ENCODE measurements around the gene CLCN7.

Gene CLCN7

DNA sequence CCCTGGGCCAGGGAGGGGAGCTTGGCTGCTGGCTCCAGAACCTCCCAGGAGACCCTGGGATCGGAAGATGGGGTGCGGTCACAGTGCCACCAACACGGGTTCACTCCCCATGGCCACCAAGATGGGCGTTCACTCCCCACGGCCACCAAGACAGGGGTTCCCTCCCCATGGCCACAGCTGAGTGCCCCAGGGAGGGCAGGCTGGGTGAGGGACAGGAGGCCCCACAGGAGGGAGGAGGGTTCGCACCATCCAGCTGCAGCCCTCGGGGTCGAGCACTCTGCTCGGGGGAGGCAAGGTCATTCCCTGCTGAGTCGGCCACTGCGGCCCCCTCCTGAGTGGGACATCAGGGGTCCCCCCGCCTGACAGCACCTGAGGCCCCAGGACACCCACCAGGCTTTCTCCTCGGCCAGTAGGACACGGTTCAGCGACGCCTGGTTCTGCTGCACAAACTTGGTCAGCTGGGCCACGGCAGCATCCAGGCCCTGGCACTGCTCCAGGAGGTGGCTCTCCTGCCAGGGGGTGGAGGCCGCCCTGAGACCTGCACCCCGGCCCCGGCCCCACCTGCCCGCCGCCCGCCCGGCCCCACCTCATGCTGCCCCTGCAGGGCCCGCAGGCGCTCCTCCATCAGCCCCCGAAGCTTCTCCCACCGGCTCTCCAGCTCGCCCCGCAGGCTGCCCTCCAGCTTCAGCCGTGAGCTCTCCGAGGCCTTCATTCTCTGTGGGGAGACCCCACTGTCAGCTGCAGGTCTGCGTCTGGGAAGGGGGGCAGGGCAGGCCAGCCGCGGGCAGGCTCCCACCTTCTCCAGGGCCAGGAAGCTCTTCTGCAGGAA lies 36.4 kb downstream of the CLCN7 start:
- no peak overlapping the region for H3K4me3 ChIP-seq (ENCODE audit: low read length)
- H3K9ac ChIP-seq (ENCODE audit: low read depth, low read length), result no peak overlapping the region
- no peaks in the 10 kb centered on the region for H3K4me1 ChIP-seq (ENCODE audit: insufficient read depth, low read length)
- H3K9me3 ChIP-seq (ENCODE audit: insufficient read depth, low read depth, low read length), result no peaks in the 10 kb centered on the region
- H3K27me3 ChIP-seq (ENCODE audit: insufficient read depth, low read length), result no peaks in the 10 kb centered on the region
- H3K36me3 ChIP-seq (ENCODE audit: insufficient read depth, low read depth, low read length), result no peaks in the 10 kb centered on the region
- no peak overlapping the region for H3K27ac ChIP-seq (ENCODE audit: low read length)

GRCh38 chr16:1437606-1438005 lies 37.2 kb downstream of the CLCN7 start:
- Histone ChIP-seq H3K27me3 (ENCODE audit: insufficient read depth, low read length) (no peaks in the 10 kb centered on the region), H3K36me3 (ENCODE audit: insufficient read depth, low read depth, low read length) (no peaks in the 10 kb centered on the region), H3K4me3 (ENCODE audit: low read length) (no peak overlapping the region), H3K27ac (ENCODE audit: low read length) (no peak overlapping the region), H3K9ac (ENCODE audit: low read depth, low read length) (no peak overlapping the region), H3K9me3 (ENCODE audit: insufficient read depth, low read depth, low read length) (no peaks in the 10 kb centered on the region), H3K4me1 (ENCODE audit: insufficient read depth, low read length) (no peaks in the 10 kb centered on the region)

DNA sequence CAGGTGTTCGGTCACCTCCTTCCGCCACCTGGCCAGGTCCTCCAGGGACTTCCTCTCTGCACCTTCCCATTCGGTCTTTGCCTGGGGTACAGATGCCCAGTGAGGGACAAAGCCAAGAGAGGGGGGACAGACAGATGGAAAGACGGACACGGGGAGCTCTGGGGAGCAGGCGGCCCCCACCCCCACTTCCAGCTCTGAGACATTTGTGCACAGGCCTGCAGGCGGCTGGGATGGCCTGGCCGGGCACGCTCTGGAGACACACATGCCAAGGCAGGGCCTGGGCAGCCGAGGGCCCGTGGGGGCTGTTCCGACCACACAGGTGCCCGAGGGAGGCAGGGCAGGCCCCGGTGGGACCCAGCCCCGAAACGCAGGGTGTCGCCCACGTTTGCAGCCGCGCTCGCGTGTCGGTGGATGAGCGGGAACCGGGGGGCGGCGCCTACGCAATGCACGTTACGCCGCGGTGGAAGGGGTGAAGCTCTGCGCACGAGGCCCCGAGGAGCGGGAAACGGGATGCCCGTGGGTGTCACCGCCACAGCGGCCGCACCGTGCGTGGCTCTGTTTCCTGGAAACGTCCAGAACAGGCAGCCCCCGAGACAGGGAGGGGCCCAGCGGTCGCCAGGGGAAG lies 38.0 kb downstream of the CLCN7 start:
- no peaks in the 10 kb centered on the region for H3K36me3 ChIP-seq (ENCODE audit: insufficient read depth, low read depth, low read length)
- H3K27me3 ChIP-seq (ENCODE audit: insufficient read depth, low read length), result no peaks in the 10 kb centered on the region
- H3K9me3 ChIP-seq (ENCODE audit: insufficient read depth, low read depth, low read length), result no peaks in the 10 kb centered on the region
- H3K4me3 ChIP-seq (ENCODE audit: low read length), result no peak overlapping the region
- no peak overlapping the region for H3K27ac ChIP-seq (ENCODE audit: low read length)
- H3K9ac ChIP-seq (ENCODE audit: low read depth, low read length), result no peak overlapping the region
- no peaks in the 10 kb centered on the region for H3K4me1 ChIP-seq (ENCODE audit: insufficient read depth, low read length)

- no peak overlapping the region for H3K27ac ChIP-seq (ENCODE audit: low read length)
- no peaks in the 10 kb centered on the region for H3K4me1 ChIP-seq (ENCODE audit: insufficient read depth, low read length)
- H3K4me3 ChIP-seq (ENCODE audit: low read length), result no peak overlapping the region
- H3K27me3 ChIP-seq (ENCODE audit: insufficient read depth, low read length), result no peaks in the 10 kb centered on the region
- H3K9ac ChIP-seq (ENCODE audit: low read depth, low read length), result no peak overlapping the region
- no peaks in the 10 kb centered on the region for H3K36me3 ChIP-seq (ENCODE audit: insufficient read depth, low read depth, low read length)
- no peaks in the 10 kb centered on the region for H3K9me3 ChIP-seq (ENCODE audit: insufficient read depth, low read depth, low read length)
Observed at GRCh38 chr16:1435921-1436697, 38.7 kb downstream of the CLCN7 start.

- Histone ChIP-seq H3K9me3 (ENCODE audit: insufficient read depth, low read depth, low read length) (no peaks in the 10 kb centered on the region), H3K27me3 (ENCODE audit: insufficient read depth, low read length) (no peaks in the 10 kb centered on the region), H3K36me3 (ENCODE audit: insufficient read depth, low read depth, low read length) (no peaks in the 10 kb centered on the region), H3K4me1 (ENCODE audit: insufficient read depth, low read length) (no peaks in the 10 kb centered on the region), H3K4me3 (ENCODE audit: low read length) (no peak overlapping the region), H3K27ac (ENCODE audit: low read length) (no peak overlapping the region), H3K9ac (ENCODE audit: low read depth, low read length) (no peak overlapping the region)
Observed at GRCh38 chr16:1434644-1435592, 39.9 kb downstream of the CLCN7 start.

GRCh38 chr16:1433756-1434155 lies 41.1 kb downstream of the CLCN7 start:
- Histone ChIP-seq H3K27me3 (ENCODE audit: insufficient read depth, low read length) (no peaks in the 10 kb centered on the region), H3K27ac (ENCODE audit: low read length) (no peak overlapping the region), H3K4me1 (ENCODE audit: insufficient read depth, low read length) (no peaks in the 10 kb centered on the region), H3K9me3 (ENCODE audit: insufficient read depth, low read depth, low read length) (no peaks in the 10 kb centered on the region), H3K9ac (ENCODE audit: low read depth, low read length) (no peak overlapping the region), H3K36me3 (ENCODE audit: insufficient read depth, low read depth, low read length) (no peaks in the 10 kb centered on the region), H3K4me3 (ENCODE audit: low read length) (no peak overlapping the region)

- Histone ChIP-seq H3K9ac (ENCODE audit: low read depth, low read length) (no peak overlapping the region), H3K27ac (ENCODE audit: low read length) (no peak overlapping the region), H3K4me3 (ENCODE audit: low read length) (no peak overlapping the region), H3K27me3 (ENCODE audit: insufficient read depth, low read length) (no peaks in the 10 kb centered on the region), H3K36me3 (ENCODE audit: insufficient read depth, low read depth, low read length) (no peaks in the 10 kb centered on the region), H3K9me3 (ENCODE audit: insufficient read depth, low read depth, low read length) (no peaks in the 10 kb centered on the region), H3K4me1 (ENCODE audit: insufficient read depth, low read length) (no peaks in the 10 kb centered on the region)
Observed at GRCh38 chr16:1433263-1433560, 41.6 kb downstream of the CLCN7 start.

- no peaks in the 10 kb centered on the region for H3K27me3 ChIP-seq (ENCODE audit: insufficient read depth, low read length)
- no peak overlapping the region for H3K9ac ChIP-seq (ENCODE audit: low read depth, low read length)
- no peaks in the 10 kb centered on the region for H3K4me1 ChIP-seq (ENCODE audit: insufficient read depth, low read length)
- H3K36me3 ChIP-seq (ENCODE audit: insufficient read depth, low read depth, low read length), result no peaks in the 10 kb centered on the region
- H3K9me3 ChIP-seq (ENCODE audit: insufficient read depth, low read depth, low read length), result no peaks in the 10 kb centered on the region
- no peak overlapping the region for H3K27ac ChIP-seq (ENCODE audit: low read length)
- no peak overlapping the region for H3K4me3 ChIP-seq (ENCODE audit: low read length)
Observed at GRCh38 chr16:1432388-1433262, 42.2 kb downstream of the CLCN7 start.

GRCh38 chr16:1431497-1432270 lies 43.1 kb downstream of the CLCN7 start:
- Histone ChIP-seq H3K27me3 (ENCODE audit: insufficient read depth, low read length) (no peaks in the 10 kb centered on the region), H3K4me1 (ENCODE audit: insufficient read depth, low read length) (no peaks in the 10 kb centered on the region), H3K27ac (ENCODE audit: low read length) (no peak overlapping the region), H3K4me3 (ENCODE audit: low read length) (no peak overlapping the region), H3K36me3 (ENCODE audit: insufficient read depth, low read depth, low read length) (no peaks in the 10 kb centered on the region), H3K9ac (ENCODE audit: low read depth, low read length) (no peak overlapping the region), H3K9me3 (ENCODE audit: insufficient read depth, low read depth, low read length) (no peaks in the 10 kb centered on the region)

DNA sequence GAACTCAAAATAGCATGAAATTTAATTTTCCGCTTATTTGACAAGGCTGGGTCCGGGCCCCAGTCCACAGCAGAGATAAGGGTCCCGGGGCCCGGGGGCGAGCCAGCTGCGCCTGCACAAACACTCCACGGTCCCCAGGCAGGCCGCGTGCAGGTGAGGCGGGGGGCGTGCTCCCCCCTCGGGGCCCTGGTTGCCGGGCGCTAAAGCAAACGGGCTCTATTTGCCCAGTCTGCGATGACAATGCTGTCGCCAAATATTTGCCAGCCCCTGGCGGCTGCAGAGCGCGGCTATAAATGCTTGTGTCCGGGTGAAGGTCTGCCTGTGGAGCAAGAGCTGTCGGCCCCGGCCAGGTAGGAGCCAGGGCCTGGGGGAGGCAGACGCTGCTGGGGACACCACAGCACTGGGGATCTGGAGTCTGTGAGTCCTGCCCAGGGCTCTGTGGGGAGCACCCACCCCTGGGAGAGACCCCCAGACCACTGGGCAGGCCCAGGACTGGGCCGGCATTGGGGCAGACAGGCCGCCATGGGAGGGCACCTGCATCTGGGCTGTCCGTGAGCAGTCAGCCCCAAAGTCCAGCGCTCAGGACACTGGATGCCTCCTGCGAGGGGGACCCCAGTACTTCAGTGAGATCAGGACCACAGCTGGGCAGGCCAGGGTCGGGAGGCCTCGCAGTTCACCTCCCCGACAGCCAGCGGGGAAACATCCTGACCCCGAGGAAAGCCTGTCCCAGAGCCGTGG lies 43.9 kb downstream of the CLCN7 start, which contains the start of gene PERCC1:
TSS of gene PERCC1 (plus strand) at position 320 of the 738 bp plus-strand sequence. CDS start 1,516 bp downstream, outside the sequence.
- Histone ChIP-seq H3K27ac (ENCODE audit: low read length) (no peak within 1 kb of the TSS), H3K27me3 (ENCODE audit: insufficient read depth, low read length) (no peaks in the 10 kb centered on the region), H3K4me3 (ENCODE audit: low read length) (no peak within 1 kb of the TSS), H3K36me3 (ENCODE audit: insufficient read depth, low read depth, low read length) (no peaks in the 10 kb centered on the region), H3K4me1 (ENCODE audit: insufficient read depth, low read length) (no peaks in the 10 kb centered on the region), H3K9ac (ENCODE audit: low read depth, low read length) (no peak within 1 kb of the TSS), H3K9me3 (ENCODE audit: insufficient read depth, low read depth, low read length) (no peaks in the 10 kb centered on the region)

Data from iPS-20b (cell line).